ENCODE data around the gene HRNR.
"Not testable (repeated sequence)": the region's sequence is repeated elsewhere in the genome, so short reads cannot be mapped to it uniquely, and the experiment has no call there.

Gene HRNR

GRCh38 chr1:152218762-152219436 lies 5.1 kb downstream of the HRNR start:
- FAIRE-seq (no peak), DNase-seq (ENCODE audit: insufficient read length) (no peak)

GRCh38 chr1:152215604-152216003 lies 8.4 kb downstream of the HRNR start:
- DNase-seq (ENCODE audit: insufficient read length); FAIRE-seq: not testable (repeated sequence)

More at GRCh38 chr1:152218762-152219436, 5.1 kb downstream of the HRNR start:
- TF ChIP-seq TAF1 (IDR thresholded peaks at IDR 0.05; ENCODE audit: borderline replicate concordance, low read depth, low read length), result no peak
- TF ChIP-seq POLR2A (IDR thresholded peaks at IDR 0.05; ENCODE audit: low read depth, low read length), result no peak
- TF ChIP-seq POLR2AphosphoS5 (IDR thresholded peaks at IDR 0.05; ENCODE audit: low read depth, low read length), result no peak

DNA sequence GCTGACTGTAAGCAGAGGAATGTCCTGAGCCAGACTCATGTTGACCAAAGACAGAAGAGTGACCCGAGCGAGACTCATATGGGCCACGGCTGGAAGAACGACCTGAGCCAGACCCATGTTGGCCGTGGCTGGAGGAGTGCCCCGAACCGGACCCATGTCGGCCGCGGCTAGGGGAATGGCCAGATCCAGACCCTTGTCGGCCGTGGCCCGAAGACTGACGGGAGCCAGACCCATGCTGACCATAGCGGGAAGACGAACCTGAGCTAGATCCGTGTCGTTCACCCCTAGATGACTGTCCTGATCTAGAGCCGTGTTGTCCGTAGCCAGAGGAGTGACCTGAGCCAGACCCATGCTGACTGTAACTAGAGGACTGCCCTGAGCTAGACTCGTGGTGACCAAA lies 9.1 kb downstream of the HRNR start:
- FAIRE-seq; DNase-seq (ENCODE audit: insufficient read length): not testable (repeated sequence)

- FAIRE-seq, result peak; percentile 14
- TF ChIP-seq POLR2A (IDR thresholded peaks at IDR 0.05; ENCODE audit: low read depth, low read length) (no peak), POLR2AphosphoS5 (IDR thresholded peaks at IDR 0.05; ENCODE audit: low read depth, low read length) (no peak), TAF1 (IDR thresholded peaks at IDR 0.05; ENCODE audit: borderline replicate concordance, low read depth, low read length) (no peak)
- no peak for DNase-seq (ENCODE audit: insufficient read length)
Measured at GRCh38 chr1:152198982-152199381, 25.0 kb downstream of the HRNR start.

GRCh38 chr1:152197361-152197941 lies 26.5 kb downstream of the HRNR start:
- no peak for TF ChIP-seq TAF1 (IDR thresholded peaks at IDR 0.05; ENCODE audit: borderline replicate concordance, low read depth, low read length)
- TF ChIP-seq POLR2A (IDR thresholded peaks at IDR 0.05; ENCODE audit: low read depth, low read length), result no peak
- TF ChIP-seq POLR2AphosphoS5 (IDR thresholded peaks at IDR 0.05; ENCODE audit: low read depth, low read length), result no peak
- no peak for FAIRE-seq
- no peak for DNase-seq (ENCODE audit: insufficient read length)

- TF ChIP-seq POLR2A (IDR thresholded peaks at IDR 0.05; ENCODE audit: low read depth, low read length) (no peak), TAF1 (IDR thresholded peaks at IDR 0.05; ENCODE audit: borderline replicate concordance, low read depth, low read length) (no peak), POLR2AphosphoS5 (IDR thresholded peaks at IDR 0.05; ENCODE audit: low read depth, low read length) (no peak)
- FAIRE-seq (no peak), DNase-seq (ENCODE audit: insufficient read length) (no peak)
Measured at GRCh38 chr1:152191711-152192110, 32.3 kb downstream of the HRNR start.

GRCh38 chr1:152191260-152191659 lies 32.7 kb downstream of the HRNR start:
- no peak for FAIRE-seq
- no peak for TF ChIP-seq TAF1 (IDR thresholded peaks at IDR 0.05; ENCODE audit: borderline replicate concordance, low read depth, low read length)
- DNase-seq (ENCODE audit: insufficient read length), result no peak

DNA sequence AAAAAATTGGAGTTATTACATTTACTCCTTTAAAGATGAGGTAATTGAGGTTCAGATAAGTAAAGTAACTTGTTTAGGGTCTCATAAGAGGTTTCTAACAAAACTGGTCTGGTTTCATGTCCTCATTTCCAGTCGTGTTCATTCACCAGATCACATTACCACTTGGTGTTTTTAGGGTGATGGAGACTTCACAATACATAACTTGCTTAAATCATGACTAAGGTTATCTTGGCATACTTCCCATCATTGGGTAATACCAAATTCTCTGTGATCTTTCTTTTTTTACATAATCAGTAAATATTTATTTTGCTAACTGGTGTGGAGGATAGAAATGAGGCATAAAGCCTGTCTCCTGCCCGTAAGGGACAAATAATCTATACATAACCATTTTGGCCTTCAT lies 33.4 kb downstream of the HRNR start:
- no peak for DNase-seq (ENCODE audit: insufficient read length)

DNA sequence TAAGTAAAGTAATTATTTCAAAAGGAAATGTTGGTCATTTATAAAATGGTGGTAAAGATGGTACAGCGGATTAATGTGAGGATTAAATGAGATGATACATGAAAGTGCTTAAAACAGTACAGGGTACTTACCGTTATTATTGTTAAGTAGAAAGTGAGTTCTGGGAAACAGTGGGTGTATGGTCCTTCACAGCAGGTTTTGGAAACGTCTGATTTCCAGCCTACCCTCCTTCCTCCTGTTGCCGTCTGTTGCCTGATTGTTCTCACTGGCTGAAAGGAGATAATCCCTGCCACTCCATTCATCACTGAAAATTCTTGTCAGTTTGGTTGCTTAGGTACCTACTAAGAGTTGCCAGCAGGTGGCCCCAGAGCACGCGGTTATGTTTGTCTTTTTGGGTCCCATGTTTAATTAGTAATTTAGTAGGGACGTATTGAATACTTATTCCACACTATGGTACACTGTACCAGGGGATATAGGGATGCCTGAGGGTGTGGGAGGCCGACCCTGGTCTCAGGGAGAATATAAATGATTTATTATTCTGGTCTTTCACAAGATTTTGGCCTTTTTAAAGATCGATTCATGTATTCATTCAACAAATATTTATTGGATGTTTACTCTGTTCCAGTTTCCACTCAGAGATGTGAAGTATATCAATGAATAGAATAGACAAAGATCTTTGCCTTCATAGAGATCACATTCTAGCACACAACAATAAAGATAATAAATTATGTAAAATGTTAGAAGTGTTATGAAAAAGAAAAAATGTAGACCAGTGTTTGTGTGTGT lies 34.1 kb downstream of the HRNR start:
- peak; percentile 88 for FAIRE-seq
- no peak for DNase-seq (ENCODE audit: insufficient read length)
- no peak for TF ChIP-seq TAF1 (IDR thresholded peaks at IDR 0.05; ENCODE audit: borderline replicate concordance, low read depth, low read length)
- TF ChIP-seq POLR2A (IDR thresholded peaks at IDR 0.05; ENCODE audit: low read depth, low read length), result no peak
- no peak for TF ChIP-seq POLR2AphosphoS5 (IDR thresholded peaks at IDR 0.05; ENCODE audit: low read depth, low read length)

More for the DNA sequence above, 33.4 kb downstream of the HRNR start:
- TF ChIP-seq POLR2A (IDR thresholded peaks at IDR 0.05; ENCODE audit: low read depth, low read length), result no peak
- no peak for TF ChIP-seq POLR2AphosphoS5 (IDR thresholded peaks at IDR 0.05; ENCODE audit: low read depth, low read length)
- no peak for TF ChIP-seq TAF1 (IDR thresholded peaks at IDR 0.05; ENCODE audit: borderline replicate concordance, low read depth, low read length)
- no peak for FAIRE-seq

- TF ChIP-seq POLR2A (IDR thresholded peaks at IDR 0.05; ENCODE audit: low read depth, low read length), result no peak
- TF ChIP-seq POLR2AphosphoS5 (IDR thresholded peaks at IDR 0.05; ENCODE audit: low read depth, low read length), result no peak
- no peak for TF ChIP-seq TAF1 (IDR thresholded peaks at IDR 0.05; ENCODE audit: borderline replicate concordance, low read depth, low read length)
- DNase-seq (ENCODE audit: insufficient read length) (peak; percentile 20), FAIRE-seq (peak; percentile 84)
Measured at GRCh38 chr1:152188673-152189591, 35.1 kb downstream of the HRNR start.

DNA sequence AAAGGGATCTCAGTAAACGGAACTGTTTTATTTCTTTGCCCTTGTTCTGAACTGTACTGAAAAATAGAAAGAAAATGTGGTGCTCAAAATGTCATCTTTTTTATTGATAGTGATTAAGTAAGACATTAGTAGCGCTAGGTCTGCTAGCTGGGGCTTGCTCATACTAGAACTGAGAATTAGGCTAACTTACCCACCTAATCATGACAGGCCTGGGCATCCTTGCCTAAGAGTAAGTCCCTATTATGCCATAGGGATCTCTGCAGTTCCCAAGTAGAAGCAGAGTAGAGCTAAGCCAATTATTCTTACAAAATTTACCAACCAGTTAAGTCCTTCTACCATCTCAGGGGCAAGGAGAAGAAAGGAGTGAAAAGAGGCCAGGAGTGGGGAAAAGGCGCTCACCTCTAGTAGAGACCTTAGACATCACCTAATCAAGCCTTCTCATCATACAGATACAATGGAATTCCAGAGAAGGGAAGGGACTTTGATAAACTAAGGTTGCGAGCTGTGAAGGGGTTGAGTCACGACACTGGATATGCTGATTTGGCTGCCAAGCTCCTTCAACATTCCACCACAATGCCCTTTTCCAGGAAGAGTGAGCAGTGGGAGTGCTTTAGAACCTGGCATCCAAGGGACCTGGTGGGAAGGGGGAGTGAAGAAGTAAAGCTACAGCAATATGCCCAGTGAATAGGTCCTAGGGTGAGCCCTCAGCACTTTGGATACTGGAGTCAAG lies 37.3 kb downstream of the HRNR start:
- TF ChIP-seq POLR2AphosphoS5 (IDR thresholded peaks at IDR 0.05; ENCODE audit: low read depth, low read length), result no peak
- no peak for DNase-seq (ENCODE audit: insufficient read length)
- no peak for FAIRE-seq

All from GM12892 (cell line).